ENCODE results near the gene GALNT14.

GALNT14 gene

DNA sequence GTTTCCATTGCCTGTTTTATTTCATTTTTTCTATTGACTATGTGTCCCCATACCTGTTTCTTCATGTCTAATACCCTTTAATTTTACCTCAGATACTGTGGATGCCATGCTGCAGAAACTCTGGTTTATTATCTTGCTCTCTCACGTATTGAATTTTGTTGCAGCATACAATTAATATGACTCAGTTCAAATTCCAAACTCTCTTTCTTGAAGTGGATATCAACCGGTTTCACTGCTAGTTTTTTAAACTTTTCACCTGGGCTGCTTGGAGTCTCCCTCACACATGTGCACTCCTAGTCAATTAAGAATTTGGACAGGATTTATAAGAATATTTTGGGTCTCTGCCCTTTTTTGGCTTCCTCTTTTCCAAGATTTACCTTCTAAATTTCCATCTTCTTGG is 260.4 kb downstream of the GALNT14 start:
- peaks cover 0 to 4% (median 0%) of the 10 kb centered on the region in 5 donors for H3K9me3 ChIP-seq (ENCODE audit: control insufficient read depth in 5 of 5, low read length in 5 of 5)
- no peak overlapping the region for H3K4me3 ChIP-seq (ENCODE audit: low read depth in 1 of 5, low read length in 5 of 5)
- H3K36me3 ChIP-seq (ENCODE audit: control insufficient read depth in 5 of 5, insufficient read depth in 5 of 5, low read length in 5 of 5): no peaks in the 10 kb centered on the region
- H3K9ac ChIP-seq (ENCODE audit: low read length in 5 of 5): no peak overlapping the region
- H3K27me3 ChIP-seq (ENCODE audit: control insufficient read depth in 5 of 5, insufficient read depth in 4 of 5, low read length in 5 of 5): no peaks in the 10 kb centered on the region
- H3K4me1 ChIP-seq (ENCODE audit: control insufficient read depth in 5 of 5, insufficient read depth in 5 of 5, low read length in 5 of 5): no peaks in the 10 kb centered on the region
- no peak overlapping the region for H3K27ac ChIP-seq (ENCODE audit: low read depth, low read length)

DNA sequence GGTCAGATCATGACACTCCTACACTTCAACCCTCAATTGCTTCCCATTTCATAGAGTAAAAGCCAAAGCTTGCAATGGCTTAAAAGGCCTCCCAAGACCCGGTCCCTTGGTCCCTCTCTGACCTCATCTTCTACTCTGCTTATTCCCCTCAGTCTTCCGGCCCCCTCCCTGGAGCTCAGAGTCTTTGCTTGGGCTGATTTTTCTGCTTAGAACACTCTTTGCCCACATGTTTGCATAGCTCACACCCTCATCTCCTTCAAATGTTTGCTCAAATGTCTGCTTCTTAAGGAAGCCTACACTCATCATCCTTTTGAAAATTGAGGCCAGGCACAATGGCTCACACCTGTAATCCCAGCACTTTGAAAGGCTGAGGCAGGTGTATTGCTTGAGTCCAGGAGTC is 265.4 kb downstream of the GALNT14 start:
- H3K27me3 ChIP-seq (ENCODE audit: control insufficient read depth in 5 of 5, insufficient read depth in 4 of 5, low read length in 5 of 5): peaks cover 0 to 5% (median 0%) of the 10 kb centered on the region in 5 donors
- H3K4me1 ChIP-seq (ENCODE audit: control insufficient read depth in 5 of 5, insufficient read depth in 5 of 5, low read length in 5 of 5): no peaks in the 10 kb centered on the region
- H3K36me3 ChIP-seq (ENCODE audit: control insufficient read depth in 5 of 5, insufficient read depth in 5 of 5, low read length in 5 of 5): no peaks in the 10 kb centered on the region
- H3K27ac ChIP-seq (ENCODE audit: low read depth, low read length): no peak overlapping the region
- H3K9ac ChIP-seq (ENCODE audit: low read length in 5 of 5): no peak overlapping the region
- no peak overlapping the region for H3K4me3 ChIP-seq (ENCODE audit: low read depth in 1 of 5, low read length in 5 of 5)
- H3K9me3 ChIP-seq (ENCODE audit: control insufficient read depth in 5 of 5, low read length in 5 of 5): peaks cover 0 to 4% (median 0%) of the 10 kb centered on the region in 5 donors

DNA sequence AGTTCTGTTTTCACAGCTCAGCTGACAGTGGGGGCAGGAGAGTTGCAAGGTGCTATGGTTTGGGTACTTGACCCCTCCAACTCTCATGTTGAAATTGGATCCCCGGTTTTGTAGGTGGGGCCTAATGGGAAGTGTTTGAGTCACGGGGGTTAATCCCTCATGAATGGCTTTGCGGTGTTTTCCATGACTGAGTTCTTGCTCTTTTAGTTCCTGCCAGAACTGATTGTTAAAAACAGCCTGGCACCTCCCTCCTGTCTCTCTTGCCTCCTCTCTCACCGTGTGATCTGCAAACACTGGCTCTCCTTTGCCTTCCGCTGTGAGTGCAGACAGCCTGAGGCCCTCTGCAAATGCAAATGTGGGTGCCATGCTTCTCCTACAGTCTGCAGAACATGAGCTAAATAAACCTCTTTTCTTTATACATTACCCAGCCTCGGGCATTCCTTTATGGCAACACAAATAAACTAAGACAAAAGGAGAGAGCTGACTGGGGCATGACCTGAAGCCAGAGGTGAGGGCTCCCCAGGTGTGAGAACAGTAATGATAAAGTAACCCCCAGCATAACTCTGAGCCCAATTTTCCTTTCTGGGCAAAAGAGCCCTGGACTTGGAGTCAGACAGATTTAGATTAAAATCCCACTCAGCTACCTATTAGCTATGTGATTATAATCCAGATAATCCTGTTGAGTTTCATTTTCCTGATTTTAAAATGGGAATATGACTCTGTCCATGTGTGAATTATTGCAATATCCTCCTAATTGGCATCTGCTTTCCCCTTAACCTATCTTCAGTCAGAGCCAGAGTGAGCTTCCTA is 266.1 kb downstream of the GALNT14 start:
- no peaks in the 10 kb centered on the region for H3K4me1 ChIP-seq (ENCODE audit: control insufficient read depth in 5 of 5, insufficient read depth in 5 of 5, low read length in 5 of 5)
- no peak overlapping the region for H3K27ac ChIP-seq (ENCODE audit: low read depth, low read length)
- H3K4me3 ChIP-seq (ENCODE audit: low read depth in 1 of 5, low read length in 5 of 5): no peak overlapping the region
- H3K9ac ChIP-seq (ENCODE audit: low read length in 5 of 5): no peak overlapping the region
- H3K27me3 ChIP-seq (ENCODE audit: control insufficient read depth in 5 of 5, insufficient read depth in 4 of 5, low read length in 5 of 5): peaks cover 0 to 6% (median 0%) of the 10 kb centered on the region in 5 donors
- no peaks in the 10 kb centered on the region for H3K36me3 ChIP-seq (ENCODE audit: control insufficient read depth in 5 of 5, insufficient read depth in 5 of 5, low read length in 5 of 5)
- H3K9me3 ChIP-seq (ENCODE audit: control insufficient read depth in 5 of 5, low read length in 5 of 5): peaks cover 0 to 4% (median 0%) of the 10 kb centered on the region in 5 donors

DNA sequence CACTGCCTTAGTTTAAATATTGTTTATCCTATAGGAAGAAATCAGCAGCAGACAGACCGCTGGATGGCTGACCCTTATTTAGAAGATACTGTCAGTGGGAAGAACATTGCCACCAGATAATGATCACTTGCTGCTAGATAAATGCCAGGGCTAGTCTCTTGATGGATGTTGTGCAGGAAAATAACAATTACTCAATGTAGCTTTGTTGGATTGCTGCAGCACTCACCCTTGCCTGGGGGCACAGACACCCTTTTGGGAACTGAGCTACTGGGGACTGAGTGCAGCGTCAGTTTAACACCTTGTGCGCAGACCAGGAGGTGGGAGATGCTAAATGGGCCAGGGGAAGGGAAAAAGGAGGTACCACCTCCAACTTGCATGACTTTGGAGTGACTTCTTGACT is 266.8 kb downstream of the GALNT14 start:
- Histone ChIP-seq H3K27ac (ENCODE audit: low read depth, low read length) (no peak overlapping the region), H3K36me3 (ENCODE audit: control insufficient read depth in 5 of 5, insufficient read depth in 5 of 5, low read length in 5 of 5) (no peaks in the 10 kb centered on the region), H3K9ac (ENCODE audit: low read length in 5 of 5) (no peak overlapping the region), H3K9me3 (ENCODE audit: control insufficient read depth in 5 of 5, low read length in 5 of 5) (peaks cover 0 to 4% (median 0%) of the 10 kb centered on the region in 5 donors), H3K27me3 (ENCODE audit: control insufficient read depth in 5 of 5, insufficient read depth in 4 of 5, low read length in 5 of 5) (peaks cover 0 to 6% (median 0%) of the 10 kb centered on the region in 5 donors), H3K4me3 (ENCODE audit: low read depth in 1 of 5, low read length in 5 of 5) (no peak overlapping the region), H3K4me1 (ENCODE audit: control insufficient read depth in 5 of 5, insufficient read depth in 5 of 5, low read length in 5 of 5) (no peaks in the 10 kb centered on the region)

DNA sequence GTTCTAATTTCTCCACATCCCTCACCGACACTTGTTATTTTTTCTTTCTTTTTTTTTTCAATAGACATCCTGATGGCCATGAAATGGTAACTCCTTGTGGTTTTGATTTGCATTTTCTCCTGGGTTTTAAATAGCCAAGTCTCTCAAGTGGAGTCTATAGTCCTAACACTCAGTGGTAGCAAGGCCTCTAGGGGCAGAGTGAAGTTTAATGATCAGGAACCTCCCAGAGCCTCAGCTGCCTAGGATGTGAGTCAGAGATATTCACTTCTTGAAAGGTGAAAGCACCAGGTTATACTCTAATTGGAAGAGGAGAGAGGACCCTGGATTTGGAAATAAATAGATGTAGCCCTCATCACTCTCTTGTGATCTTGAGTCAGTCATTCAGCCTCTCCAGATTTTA is 268.3 kb downstream of the GALNT14 start:
- Histone ChIP-seq H3K4me3 (ENCODE audit: low read depth in 1 of 5, low read length in 5 of 5) (no peak overlapping the region), H3K9me3 (ENCODE audit: control insufficient read depth in 5 of 5, low read length in 5 of 5) (peaks cover 0 to 4% (median 0%) of the 10 kb centered on the region in 5 donors), H3K4me1 (ENCODE audit: control insufficient read depth in 5 of 5, insufficient read depth in 5 of 5, low read length in 5 of 5) (no peaks in the 10 kb centered on the region), H3K36me3 (ENCODE audit: control insufficient read depth in 5 of 5, insufficient read depth in 5 of 5, low read length in 5 of 5) (no peaks in the 10 kb centered on the region), H3K27ac (ENCODE audit: low read depth, low read length) (no peak overlapping the region), H3K27me3 (ENCODE audit: control insufficient read depth in 5 of 5, insufficient read depth in 4 of 5, low read length in 5 of 5) (peaks cover 0 to 10% (median 0%) of the 10 kb centered on the region in 5 donors), H3K9ac (ENCODE audit: low read length in 5 of 5) (no peak overlapping the region)

DNA sequence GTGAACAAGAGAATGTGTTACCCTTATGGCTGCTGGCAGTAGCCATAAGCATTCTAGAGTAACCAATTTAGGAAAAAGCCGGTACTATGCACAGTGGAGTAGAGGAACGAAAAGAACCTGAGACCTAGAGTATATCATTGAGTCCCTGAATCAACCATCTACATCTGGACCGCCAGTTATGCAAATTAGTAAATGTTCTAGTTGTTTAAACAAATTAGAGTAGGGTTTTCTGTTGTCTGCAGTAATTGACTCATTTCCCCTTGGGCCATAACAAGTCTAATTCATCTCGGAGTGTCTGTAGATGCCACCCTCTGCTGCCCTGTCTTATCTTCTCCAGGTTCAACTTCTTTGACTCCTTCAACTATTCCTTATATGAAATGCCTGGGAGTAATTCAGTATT is 270.9 kb downstream of the GALNT14 start:
- Histone ChIP-seq H3K36me3 (ENCODE audit: control insufficient read depth in 5 of 5, insufficient read depth in 5 of 5, low read length in 5 of 5) (no peaks in the 10 kb centered on the region), H3K9ac (ENCODE audit: low read length in 5 of 5) (no peak overlapping the region), H3K4me3 (ENCODE audit: low read depth in 1 of 5, low read length in 5 of 5) (no peak overlapping the region), H3K27me3 (ENCODE audit: control insufficient read depth in 5 of 5, insufficient read depth in 4 of 5, low read length in 5 of 5) (peaks cover 0 to 10% (median 0%) of the 10 kb centered on the region in 5 donors), H3K4me1 (ENCODE audit: control insufficient read depth in 5 of 5, insufficient read depth in 5 of 5, low read length in 5 of 5) (peaks cover 0 to 3% (median 0%) of the 10 kb centered on the region in 5 donors), H3K9me3 (ENCODE audit: control insufficient read depth in 5 of 5, low read length in 5 of 5) (no peaks in the 10 kb centered on the region), H3K27ac (ENCODE audit: low read depth, low read length) (no peak overlapping the region)

DNA sequence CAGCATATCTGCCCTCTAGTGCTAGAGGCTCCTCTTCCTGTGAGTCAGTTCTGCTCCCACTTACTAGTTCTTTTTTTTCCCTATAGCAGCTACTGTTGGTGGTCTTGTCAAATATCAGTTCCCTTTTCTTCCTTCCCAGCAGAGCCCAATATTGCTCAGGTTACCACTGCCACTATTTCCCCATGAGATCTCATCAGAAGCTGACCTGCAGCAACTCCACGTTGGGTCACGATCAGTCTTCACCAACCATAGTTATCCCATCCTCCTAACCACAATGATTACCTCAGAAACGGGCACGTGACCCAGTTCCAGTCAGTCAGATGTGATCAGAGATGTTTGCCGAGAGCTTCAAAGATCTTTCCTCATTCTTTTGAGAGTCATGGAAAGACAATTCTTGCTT is 271.3 kb downstream of the GALNT14 start:
- H3K4me3 ChIP-seq (ENCODE audit: low read depth in 1 of 5, low read length in 5 of 5): no peak overlapping the region
- peaks cover 0 to 5% (median under 1%) of the 10 kb centered on the region in 5 donors for H3K4me1 ChIP-seq (ENCODE audit: control insufficient read depth in 5 of 5, insufficient read depth in 5 of 5, low read length in 5 of 5)
- no peak overlapping the region for H3K27ac ChIP-seq (ENCODE audit: low read depth, low read length)
- no peaks in the 10 kb centered on the region for H3K36me3 ChIP-seq (ENCODE audit: control insufficient read depth in 5 of 5, insufficient read depth in 5 of 5, low read length in 5 of 5)
- peaks cover 0 to 10% (median 0%) of the 10 kb centered on the region in 5 donors for H3K27me3 ChIP-seq (ENCODE audit: control insufficient read depth in 5 of 5, insufficient read depth in 4 of 5, low read length in 5 of 5)
- no peaks in the 10 kb centered on the region for H3K9me3 ChIP-seq (ENCODE audit: control insufficient read depth in 5 of 5, low read length in 5 of 5)
- H3K9ac ChIP-seq (ENCODE audit: low read length in 5 of 5): no peak overlapping the region

DNA sequence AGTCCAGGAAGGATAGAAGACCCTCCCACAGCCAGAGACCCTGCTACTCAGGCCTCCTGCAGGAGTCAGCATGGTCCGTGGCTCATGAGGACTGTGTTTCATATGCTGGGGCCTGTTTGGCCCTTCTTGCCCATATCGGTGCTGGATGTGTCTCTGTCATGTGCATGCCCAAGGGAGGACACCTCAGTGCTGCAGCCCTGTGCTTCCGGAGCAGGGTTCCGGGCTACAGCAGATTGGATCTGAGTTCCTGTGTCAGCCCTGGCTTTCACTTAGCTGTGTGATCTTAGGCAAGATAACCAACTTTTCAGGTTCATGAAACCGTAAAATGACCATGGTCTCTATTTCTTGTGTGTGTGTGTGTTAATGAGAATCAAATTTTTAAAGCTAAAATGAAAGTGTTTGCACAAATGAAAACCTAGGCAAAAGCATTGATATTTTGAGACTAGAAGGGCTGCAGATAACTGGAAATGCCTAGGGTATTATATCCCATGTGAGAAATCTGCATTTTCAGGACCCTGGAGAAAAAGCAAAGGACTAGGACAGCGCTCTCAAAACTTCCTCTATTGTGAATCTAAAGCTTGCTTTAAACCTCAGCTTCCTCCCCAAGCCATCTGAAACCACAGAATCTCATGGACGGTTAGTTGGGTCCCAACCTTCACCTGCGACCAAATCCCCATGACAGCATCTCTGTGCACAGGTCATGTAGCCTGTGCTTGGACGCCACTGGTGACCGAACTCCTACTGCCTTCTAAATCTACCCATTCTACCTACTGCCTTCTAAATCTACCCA is 272.2 kb downstream of the GALNT14 start:
- peaks cover 0 to 13% (median 6%) of the 10 kb centered on the region in 5 donors for H3K4me1 ChIP-seq (ENCODE audit: control insufficient read depth in 5 of 5, insufficient read depth in 5 of 5, low read length in 5 of 5)
- H3K36me3 ChIP-seq (ENCODE audit: control insufficient read depth in 5 of 5, insufficient read depth in 5 of 5, low read length in 5 of 5): no peaks in the 10 kb centered on the region
- H3K27ac ChIP-seq (ENCODE audit: low read depth, low read length): no peak overlapping the region
- H3K27me3 ChIP-seq (ENCODE audit: control insufficient read depth in 5 of 5, insufficient read depth in 4 of 5, low read length in 5 of 5): peaks cover 0 to 6% (median 0%) of the 10 kb centered on the region in 5 donors
- no peaks in the 10 kb centered on the region for H3K9me3 ChIP-seq (ENCODE audit: control insufficient read depth in 5 of 5, low read length in 5 of 5)
- no peak overlapping the region for H3K9ac ChIP-seq (ENCODE audit: low read length in 5 of 5)
- no peak overlapping the region for H3K4me3 ChIP-seq (ENCODE audit: low read depth in 1 of 5, low read length in 5 of 5)

DNA sequence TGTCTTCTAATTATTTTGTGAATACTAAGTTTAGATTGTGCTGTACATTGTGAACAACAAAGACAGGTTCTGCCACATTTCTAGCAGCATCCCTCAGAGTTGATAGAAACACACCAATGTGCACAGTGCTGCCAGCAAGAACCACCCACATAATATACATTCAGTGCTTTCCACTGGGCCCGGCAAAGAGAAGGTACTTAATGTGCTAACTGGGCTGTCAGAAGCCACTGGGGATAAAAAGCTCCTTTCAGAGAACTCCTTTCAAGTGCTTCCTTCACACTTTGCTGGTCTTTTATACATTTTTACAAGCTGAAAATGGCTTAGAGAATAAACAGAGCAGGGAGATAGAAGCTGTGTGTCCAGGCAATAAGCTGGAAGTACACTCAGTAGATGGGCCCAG is 273.0 kb downstream of the GALNT14 start:
- peaks cover 0 to 17% (median 6%) of the 10 kb centered on the region in 5 donors for H3K4me1 ChIP-seq (ENCODE audit: control insufficient read depth in 5 of 5, insufficient read depth in 5 of 5, low read length in 5 of 5)
- H3K9me3 ChIP-seq (ENCODE audit: control insufficient read depth in 5 of 5, low read length in 5 of 5): no peaks in the 10 kb centered on the region
- H3K36me3 ChIP-seq (ENCODE audit: control insufficient read depth in 5 of 5, insufficient read depth in 5 of 5, low read length in 5 of 5): no peaks in the 10 kb centered on the region
- H3K27ac ChIP-seq (ENCODE audit: low read depth, low read length): no peak overlapping the region
- H3K9ac ChIP-seq (ENCODE audit: low read length in 5 of 5): no peak overlapping the region
- peaks cover 0 to 6% (median 0%) of the 10 kb centered on the region in 5 donors for H3K27me3 ChIP-seq (ENCODE audit: control insufficient read depth in 5 of 5, insufficient read depth in 4 of 5, low read length in 5 of 5)
- H3K4me3 ChIP-seq (ENCODE audit: low read depth in 1 of 5, low read length in 5 of 5): no peak overlapping the region

Data from subcutaneous abdominal adipose tissue (tissue), 5 donors.